ENCODE measurements around the gene SMOC1. TPM values are rescaled to one million over a fixed set of nuclear protein-coding genes. Genes with fewer than 3 reads are reported as not detected.

Gene SMOC1
- polyA plus RNA-seq, 3 donors = 1.7 to 2.4 (median 2.1) TPM

DNA sequence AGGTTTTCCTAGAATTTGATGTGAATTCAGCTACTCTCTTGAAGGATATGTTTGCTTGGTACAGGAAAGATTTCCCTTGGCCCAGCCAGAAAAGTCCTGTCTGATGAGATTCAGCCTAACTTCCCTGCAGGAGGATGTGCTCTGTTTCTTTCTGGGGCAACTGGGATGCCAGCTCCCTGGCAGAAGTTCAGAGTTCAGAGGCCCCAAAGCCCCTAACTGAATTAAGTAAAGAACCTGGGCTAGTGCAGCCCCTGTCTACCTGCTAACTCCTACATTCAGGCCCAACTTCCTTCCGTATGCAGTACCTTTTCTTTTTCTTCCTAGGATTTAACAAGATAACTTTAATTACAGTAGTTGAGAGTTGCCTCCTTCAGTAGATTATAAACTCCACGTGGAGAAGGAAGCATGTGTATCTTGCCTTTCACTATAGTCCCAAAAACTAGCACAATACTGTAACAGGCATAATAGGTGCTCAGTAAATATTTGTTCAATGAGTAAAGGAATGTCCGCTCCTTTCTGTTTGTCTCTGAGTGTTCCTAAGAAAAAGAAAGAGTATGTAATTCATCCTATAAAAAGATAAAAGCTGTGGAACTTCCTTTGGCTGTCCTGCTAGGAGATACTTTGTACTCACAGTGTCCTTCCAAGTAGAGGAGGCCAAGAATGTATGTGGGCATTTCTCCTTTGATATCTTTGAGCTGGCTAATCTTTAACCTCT lies 168.5 kb downstream of the SMOC1 start:
- DNase-seq (ENCODE audit: extremely low read depth in 1 of 11, low read depth in 9 of 11, low spot score in 4 of 11) = no peak

- no peak for DNase-seq (ENCODE audit: extremely low read depth in 1 of 11, low read depth in 9 of 11, low spot score in 4 of 11)
Measured at GRCh38 chr14:70048313-70048654, 169.1 kb downstream of the SMOC1 start.

- no peak for DNase-seq (ENCODE audit: extremely low read depth in 1 of 11, low read depth in 9 of 11, low spot score in 4 of 11)
Measured at GRCh38 chr14:70049605-70050004, 170.4 kb downstream of the SMOC1 start.

DNA sequence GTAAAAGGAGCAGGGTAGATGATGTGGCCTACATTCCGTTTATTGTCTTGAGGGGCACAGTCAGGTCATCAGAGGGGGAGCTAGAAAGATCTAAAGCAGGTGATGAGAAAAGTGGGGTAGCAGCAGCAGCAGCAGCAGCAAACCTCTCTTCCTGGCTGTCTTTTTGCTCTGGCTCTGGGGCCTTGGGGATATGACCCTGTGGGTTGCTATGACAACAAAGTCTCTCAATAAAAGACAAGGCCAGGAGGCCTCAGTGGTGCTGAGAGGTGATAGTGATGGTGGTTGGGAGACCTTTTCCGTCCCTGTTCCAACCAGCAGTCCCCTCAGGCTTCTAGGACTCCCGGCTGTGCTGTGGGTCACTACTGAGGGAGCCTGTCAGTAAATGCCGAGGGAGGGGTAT lies 170.9 kb downstream of the SMOC1 start:
- DNase-seq (ENCODE audit: extremely low read depth in 1 of 11, low read depth in 9 of 11, low spot score in 4 of 11) = no peak

DNA sequence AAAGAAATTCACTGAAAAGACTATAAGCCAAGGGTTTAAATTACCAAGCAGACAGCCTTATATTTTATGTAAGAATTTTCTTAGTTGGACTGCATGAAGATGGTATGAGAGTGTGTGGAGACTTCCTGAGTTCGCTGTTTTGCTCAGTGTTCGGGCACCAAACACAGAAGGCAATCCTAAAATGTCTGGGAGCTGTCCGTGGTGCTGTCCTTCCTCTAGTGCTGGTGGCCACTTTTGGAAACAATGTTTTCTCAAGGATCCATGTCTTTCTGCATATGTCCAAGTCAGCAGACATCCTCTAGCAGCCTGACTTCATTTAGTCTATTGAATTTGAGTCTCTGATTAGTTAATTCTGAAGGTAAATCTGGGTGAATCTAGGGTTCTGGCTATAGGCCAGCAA lies 173.8 kb downstream of the SMOC1 start:
- peak; percentile 30 to 68 (median 44) for DNase-seq (ENCODE audit: extremely low read depth in 1 of 11, low read depth in 9 of 11, low spot score in 4 of 11)

GRCh38 chr14:70057519-70058136 lies 178.4 kb downstream of the SMOC1 start:
- no peak for DNase-seq (ENCODE audit: extremely low read depth in 1 of 11, low read depth in 9 of 11, low spot score in 4 of 11)

- DNase-seq (ENCODE audit: extremely low read depth in 1 of 11, low read depth in 9 of 11, low spot score in 4 of 11) = no peak
Measured at GRCh38 chr14:70059545-70059944, 180.3 kb downstream of the SMOC1 start.

GRCh38 chr14:70061108-70061507 lies 181.9 kb downstream of the SMOC1 start:
- no peak for DNase-seq (ENCODE audit: extremely low read depth in 1 of 11, low read depth in 9 of 11, low spot score in 4 of 11)

DNA sequence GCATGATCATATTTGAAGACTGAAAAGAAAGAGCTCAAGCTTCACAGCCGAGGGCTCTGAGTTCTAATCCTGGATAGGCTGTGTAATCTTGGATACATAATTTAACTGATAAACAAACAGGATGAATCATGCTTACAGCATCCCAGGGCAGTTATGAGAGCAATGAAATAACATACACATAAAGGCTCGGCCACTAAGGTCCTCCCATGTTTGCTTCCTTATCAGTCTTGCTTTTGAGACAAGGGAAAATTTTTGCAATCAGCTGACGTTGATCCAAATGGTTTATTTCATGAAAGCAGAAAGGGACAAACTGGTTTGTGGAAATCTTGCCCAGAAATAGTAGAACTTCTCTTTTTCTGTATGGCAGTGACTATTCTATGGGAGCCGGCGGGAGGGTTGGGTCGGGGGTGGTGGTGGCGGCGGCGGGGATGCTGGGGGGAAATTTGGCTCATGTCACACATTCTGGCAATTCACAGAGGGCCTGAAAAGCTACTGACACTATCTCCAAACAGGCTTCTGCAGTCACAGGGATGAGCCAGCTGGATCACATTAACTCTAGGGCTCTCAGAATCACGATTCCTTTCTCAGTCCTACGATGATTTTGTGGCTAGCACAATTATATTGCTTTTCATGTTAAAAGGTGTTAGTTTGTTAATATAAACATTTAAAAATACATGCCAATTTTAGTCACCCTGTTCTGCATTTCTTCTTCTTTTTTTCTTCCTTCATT lies 185.1 kb downstream of the SMOC1 start:
- no peak for DNase-seq (ENCODE audit: extremely low read depth in 1 of 11, low read depth in 9 of 11, low spot score in 4 of 11)

DNA sequence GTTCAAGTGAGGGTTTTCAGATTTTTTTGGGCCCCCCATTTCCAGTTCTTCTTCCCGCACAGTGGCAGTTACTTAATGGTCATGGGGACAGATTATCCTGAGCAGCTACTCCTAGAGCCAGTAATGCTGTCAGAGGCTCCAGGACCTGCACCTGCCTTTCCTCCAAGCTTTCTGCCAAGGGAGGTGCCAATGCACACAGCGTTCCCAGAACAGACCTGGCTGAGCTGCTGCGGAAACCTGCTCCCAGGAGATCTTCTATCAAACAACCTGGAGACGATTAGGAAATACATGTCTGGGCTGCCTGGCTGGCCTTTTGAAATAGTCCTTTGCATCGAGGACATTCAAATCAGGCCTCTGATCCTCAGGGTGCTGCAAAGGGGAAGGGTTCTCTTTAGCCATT lies 188.6 kb downstream of the SMOC1 start:
- DNase-seq (ENCODE audit: extremely low read depth in 1 of 11, low read depth in 9 of 11, low spot score in 4 of 11) = no peak

DNA sequence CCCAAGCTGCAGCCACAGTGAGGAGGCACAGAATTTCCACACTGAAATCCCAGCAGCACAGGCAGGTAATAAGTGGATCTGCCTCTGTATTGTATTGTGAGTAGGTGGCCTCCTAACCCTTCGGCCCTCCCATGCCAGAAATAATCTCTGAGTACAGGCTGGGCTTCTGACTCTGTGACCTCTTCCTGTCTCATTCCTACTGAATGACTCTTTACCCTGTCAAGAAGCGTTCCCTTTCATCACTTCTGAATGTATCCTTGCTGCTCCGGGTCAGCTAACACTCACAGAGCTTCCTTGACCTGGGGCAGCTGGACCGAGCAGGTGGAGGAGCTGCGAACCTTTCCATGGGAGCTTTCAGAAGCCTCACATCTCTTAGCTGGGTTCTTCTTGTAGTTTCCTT lies 190.0 kb downstream of the SMOC1 start:
- DNase-seq (ENCODE audit: extremely low read depth in 1 of 11, low read depth in 9 of 11, low spot score in 4 of 11) = no peak

GRCh38 chr14:70073924-70074566 lies 194.8 kb downstream of the SMOC1 start:
- peak; percentile 4 to 35 (median 21) for DNase-seq (ENCODE audit: extremely low read depth in 1 of 11, low read depth in 9 of 11, low spot score in 4 of 11)

- DNase-seq (ENCODE audit: extremely low read depth in 1 of 11, low read depth in 9 of 11, low spot score in 4 of 11) = no peak
Measured at GRCh38 chr14:70077005-70077404, 197.8 kb downstream of the SMOC1 start.

DNA sequence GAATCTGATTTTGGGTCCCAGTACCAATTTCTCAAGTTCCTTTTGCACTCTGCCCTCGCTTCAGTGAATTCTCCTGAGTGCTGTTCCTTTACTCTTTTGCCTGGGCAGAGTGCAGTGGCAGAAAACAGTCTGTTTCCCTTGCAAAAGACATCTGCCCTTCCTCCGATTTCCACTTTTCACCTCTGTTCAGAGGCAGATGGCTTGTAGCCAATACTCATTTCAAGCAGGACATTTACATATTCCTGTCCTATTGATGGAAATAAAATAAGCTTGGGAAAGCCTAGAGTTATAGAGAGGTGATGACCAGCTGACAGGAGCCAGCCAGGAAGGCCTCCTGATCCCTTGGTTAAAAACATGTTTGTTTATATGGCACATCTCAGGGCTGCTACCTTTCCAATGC lies 198.5 kb downstream of the SMOC1 start:
- no peak for DNase-seq (ENCODE audit: extremely low read depth in 1 of 11, low read depth in 9 of 11, low spot score in 4 of 11)

DNA sequence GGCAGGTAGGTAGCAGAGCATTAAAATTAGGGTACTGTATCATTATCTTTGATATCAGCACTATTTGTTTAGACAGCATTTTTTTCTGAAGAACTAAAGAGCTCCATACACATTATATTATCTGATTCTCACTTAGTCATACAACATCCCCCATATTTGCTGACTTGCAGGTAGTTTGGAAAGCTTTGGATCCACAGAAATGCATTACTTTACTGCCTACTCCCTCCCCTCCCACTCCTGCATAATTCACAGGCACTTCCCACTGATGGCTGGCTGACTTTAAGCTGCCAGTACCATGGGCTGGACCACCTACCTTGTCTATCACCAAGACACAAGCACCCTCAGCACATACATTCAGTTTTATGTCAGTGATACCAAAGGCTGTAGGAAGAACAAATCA lies 199.1 kb downstream of the SMOC1 start:
- no peak for DNase-seq (ENCODE audit: extremely low read depth in 1 of 11, low read depth in 9 of 11, low spot score in 4 of 11)

DNA sequence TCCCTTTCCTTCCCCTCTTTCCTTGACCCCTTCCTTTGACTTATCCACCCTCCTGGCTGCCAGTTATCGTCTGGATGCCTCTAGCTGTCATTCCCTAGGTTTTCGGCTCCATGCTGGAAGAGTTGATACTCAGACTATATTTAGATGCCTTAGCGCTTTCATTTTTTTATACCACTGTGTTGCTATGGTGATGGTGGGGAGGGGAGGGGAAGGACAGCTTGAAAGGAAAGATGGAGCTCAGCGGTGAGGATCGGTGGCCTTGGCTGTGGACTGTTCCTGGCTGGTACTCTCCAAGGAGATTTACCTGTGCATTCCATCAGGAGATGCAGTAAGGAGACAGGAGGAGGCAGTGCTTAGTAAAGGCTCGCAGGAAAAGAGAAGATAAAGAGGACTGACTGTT lies 200.9 kb downstream of the SMOC1 start:
- DNase-seq (ENCODE audit: extremely low read depth in 1 of 11, low read depth in 9 of 11, low spot score in 4 of 11) = no peak

Data from renal cortex interstitium (tissue), 11 donors.